ENCODE results near the gene IGFL2. TPM values are rescaled to one million over a fixed set of nuclear protein-coding genes. Genes with fewer than 3 reads are reported as not detected.

The IGFL2 gene
- total RNA-seq, 3 donors from 2014 or later (not counting 1 experiment from before 2014, with no cell fraction given), result not detected

DNA sequence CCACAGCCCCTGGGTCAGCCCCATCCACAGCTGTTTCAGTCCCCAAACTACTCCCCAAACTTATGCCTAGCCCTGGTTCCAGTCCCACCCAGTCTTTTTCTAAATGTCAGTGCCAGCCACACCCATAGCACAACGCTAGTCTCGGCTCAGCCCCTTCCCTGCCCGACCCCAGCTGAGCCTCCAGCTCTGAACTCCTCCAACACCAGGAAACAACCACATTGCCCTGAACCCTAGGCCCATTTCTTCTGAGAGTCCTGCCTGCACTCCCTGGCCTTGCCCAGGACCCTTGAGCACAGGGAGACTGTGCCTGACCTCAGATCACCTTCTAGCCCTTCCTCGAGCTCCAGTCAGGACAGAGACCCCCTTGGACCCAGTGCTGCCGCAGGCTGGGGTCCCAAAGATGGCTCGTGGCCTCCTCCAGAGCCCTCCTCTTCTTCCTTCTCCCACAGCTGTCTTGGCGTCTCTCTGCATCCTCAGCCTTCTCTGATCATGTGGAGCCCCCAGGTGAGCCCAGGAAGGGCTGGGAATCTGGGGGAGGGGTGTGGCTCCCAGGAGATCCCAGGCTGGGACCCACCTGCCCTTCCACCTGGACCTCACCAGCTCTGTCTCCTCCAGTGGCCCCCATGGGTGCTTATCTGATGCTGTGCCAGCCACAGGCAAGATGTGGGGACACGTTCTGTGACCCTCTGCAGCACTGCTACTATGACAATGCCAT, 48.5 kb downstream of the IGFL2 start:
- Histone ChIP-seq H3K27ac (ENCODE audit: low read length) (no peak overlapping the region), H3K4me1 (ENCODE audit: control insufficient read depth, insufficient read depth, low read length) (no peaks in the 10 kb centered on the region), H3K36me3 (ENCODE audit: control insufficient read depth, insufficient read depth, low read length) (no peaks in the 10 kb centered on the region), H3K9me3 (ENCODE audit: control insufficient read depth, insufficient read depth, low read length) (no peaks in the 10 kb centered on the region), H3K4me3 (ENCODE audit: low read length) (no peak overlapping the region), H3K27me3 (ENCODE audit: control insufficient read depth, insufficient read depth, low read length) (no peaks in the 10 kb centered on the region)
- Mint-ChIP-seq H3K27me3 (ENCODE audit: low read depth in 2 of 2) (peaks cover 12 to 44% of the 10 kb centered on the region in 2 donors), H3K27ac (no peak overlapping the region), H3K4me3 (no peak overlapping the region), H3K4me1 (no peaks in the 10 kb centered on the region), H3K36me3 (no peaks in the 10 kb centered on the region), H3K9me3 (no peaks in the 10 kb centered on the region)
- ATAC-seq (no peak), DNase-seq (no peak)
- intact Hi-C loops (cut with micrococcal nuclease), result no loop called here
- WGBS (ENCODE audit: insufficient coverage), result 67% methylated on average over 8 of the region's 8 CpGs
- TF ChIP-seq, protein P1, sequence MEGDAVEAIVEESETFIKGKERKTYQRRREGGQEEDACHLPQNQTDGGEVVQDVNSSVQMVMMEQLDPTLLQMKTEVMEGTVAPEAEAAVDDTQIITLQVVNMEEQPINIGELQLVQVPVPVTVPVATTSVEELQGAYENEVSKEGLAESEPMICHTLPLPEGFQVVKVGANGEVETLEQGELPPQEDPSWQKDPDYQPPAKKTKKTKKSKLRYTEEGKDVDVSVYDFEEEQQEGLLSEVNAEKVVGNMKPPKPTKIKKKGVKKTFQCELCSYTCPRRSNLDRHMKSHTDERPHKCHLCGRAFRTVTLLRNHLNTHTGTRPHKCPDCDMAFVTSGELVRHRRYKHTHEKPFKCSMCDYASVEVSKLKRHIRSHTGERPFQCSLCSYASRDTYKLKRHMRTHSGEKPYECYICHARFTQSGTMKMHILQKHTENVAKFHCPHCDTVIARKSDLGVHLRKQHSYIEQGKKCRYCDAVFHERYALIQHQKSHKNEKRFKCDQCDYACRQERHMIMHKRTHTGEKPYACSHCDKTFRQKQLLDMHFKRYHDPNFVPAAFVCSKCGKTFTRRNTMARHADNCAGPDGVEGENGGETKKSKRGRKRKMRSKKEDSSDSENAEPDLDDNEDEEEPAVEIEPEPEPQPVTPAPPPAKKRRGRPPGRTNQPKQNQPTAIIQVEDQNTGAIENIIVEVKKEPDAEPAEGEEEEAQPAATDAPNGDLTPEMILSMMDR (IDR thresholded peaks at IDR 0.05), result no peak

DNA sequence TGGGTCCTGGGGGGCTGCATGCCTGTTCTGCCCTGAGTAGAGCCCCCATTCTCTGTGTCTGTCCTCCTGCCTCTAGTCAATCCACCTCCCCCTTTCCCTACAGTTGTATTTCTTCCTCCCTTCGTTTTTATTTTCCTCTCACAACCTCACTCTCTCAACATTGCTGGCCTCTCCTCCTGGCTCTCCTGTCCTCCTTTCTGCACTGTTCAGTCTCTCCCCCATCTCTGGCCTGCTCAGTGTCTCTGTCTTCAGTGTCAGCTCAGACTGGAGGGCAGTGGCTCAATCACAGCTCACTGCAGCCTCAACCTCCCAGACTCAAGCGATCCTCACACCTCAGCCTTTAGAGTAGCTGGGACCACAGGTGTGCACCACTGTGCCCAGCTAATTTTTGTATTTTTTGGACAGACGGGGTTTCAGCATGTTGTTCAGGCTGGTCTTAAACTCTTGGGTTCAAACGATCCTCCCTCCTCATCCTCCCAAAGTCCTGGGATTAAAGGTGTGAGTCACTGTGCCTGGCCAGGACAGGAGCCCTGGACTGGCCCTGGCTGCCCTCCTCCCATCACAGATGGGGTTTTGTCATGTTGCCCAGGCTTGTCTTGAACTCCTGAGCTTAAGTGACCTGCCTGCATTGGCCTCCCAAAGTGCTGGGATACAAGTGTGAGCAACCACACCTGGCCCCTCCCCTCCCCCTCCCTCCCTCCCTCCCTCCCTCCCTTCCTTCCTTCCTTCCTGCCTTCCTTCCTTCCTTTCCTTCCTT, 49.5 kb downstream of the IGFL2 start:
- H3K4me3 Mint-ChIP-seq, result no peak overlapping the region
- H3K27ac Mint-ChIP-seq, result no peak overlapping the region
- WGBS (ENCODE audit: insufficient coverage), result 70% methylated on average over 4 of the region's 4 CpGs
- Histone ChIP-seq H3K27me3 (ENCODE audit: control insufficient read depth, insufficient read depth, low read length) (no peaks in the 10 kb centered on the region), H3K4me3 (ENCODE audit: low read length) (no peak overlapping the region), H3K27ac (ENCODE audit: low read length) (no peak overlapping the region), H3K36me3 (ENCODE audit: control insufficient read depth, insufficient read depth, low read length) (no peaks in the 10 kb centered on the region), H3K9me3 (ENCODE audit: control insufficient read depth, insufficient read depth, low read length) (no peaks in the 10 kb centered on the region), H3K4me1 (ENCODE audit: control insufficient read depth, insufficient read depth, low read length) (no peaks in the 10 kb centered on the region)
- no peaks in the 10 kb centered on the region for H3K36me3 Mint-ChIP-seq
- no peaks in the 10 kb centered on the region for H3K9me3 Mint-ChIP-seq
- H3K27me3 Mint-ChIP-seq (ENCODE audit: low read depth in 2 of 2), result peaks cover 22 to 45% of the 10 kb centered on the region in 2 donors
- intact Hi-C loops (cut with micrococcal nuclease), result no loop called here
- no peak for ATAC-seq
- no peaks in the 10 kb centered on the region for H3K4me1 Mint-ChIP-seq
- DNase-seq, result no peak
- TF ChIP-seq, protein P1 (IDR thresholded peaks at IDR 0.05), result no peak

DNA sequence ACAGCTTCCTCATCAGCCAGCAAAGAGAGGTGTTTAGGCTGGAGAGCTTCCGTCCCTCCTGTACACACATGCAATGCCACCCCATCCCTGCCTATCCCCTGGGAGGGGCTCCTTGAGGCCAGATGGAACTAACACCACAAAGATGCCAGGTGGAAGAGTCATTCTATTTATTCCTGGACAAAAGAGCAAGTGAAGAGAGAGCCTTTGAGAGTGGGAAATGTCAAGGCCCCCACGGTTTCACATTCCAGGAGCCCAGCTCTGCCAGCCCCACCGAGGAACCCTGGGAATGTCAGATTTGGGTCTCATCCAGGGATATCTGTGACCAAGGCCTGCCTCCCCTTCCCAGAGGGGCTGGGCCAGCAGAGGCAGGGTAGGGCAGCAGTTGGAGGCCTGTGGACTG, 50.7 kb downstream of the IGFL2 start:
- DNase-seq (no peak), ATAC-seq (no peak)
- no peak overlapping the region for H3K27ac Mint-ChIP-seq
- no peaks in the 10 kb centered on the region for H3K9me3 Mint-ChIP-seq
- TF ChIP-seq, protein P1 (IDR thresholded peaks at IDR 0.05), result no peak
- WGBS (ENCODE audit: insufficient coverage), result 79% methylated on average over 3 of the region's 3 CpGs
- H3K9me3 ChIP-seq (ENCODE audit: control insufficient read depth, insufficient read depth, low read length), result no peaks in the 10 kb centered on the region
- H3K4me1 Mint-ChIP-seq, result no peaks in the 10 kb centered on the region
- H3K36me3 ChIP-seq (ENCODE audit: control insufficient read depth, insufficient read depth, low read length), result no peaks in the 10 kb centered on the region
- H3K27ac ChIP-seq (ENCODE audit: low read length), result no peak overlapping the region
- no peaks in the 10 kb centered on the region for H3K4me1 ChIP-seq (ENCODE audit: control insufficient read depth, insufficient read depth, low read length)
- intact Hi-C loops (cut with micrococcal nuclease), result no loop called here
- no peaks in the 10 kb centered on the region for H3K36me3 Mint-ChIP-seq
- peaks cover 27 to 50% of the 10 kb centered on the region in 2 donors for H3K27me3 Mint-ChIP-seq (ENCODE audit: low read depth in 2 of 2)
- no peak overlapping the region for H3K4me3 ChIP-seq (ENCODE audit: low read length)
- H3K4me3 Mint-ChIP-seq, result no peak overlapping the region
- H3K27me3 ChIP-seq (ENCODE audit: control insufficient read depth, insufficient read depth, low read length), result no peaks in the 10 kb centered on the region
